Gastrocnemius medialis (tissue), 4 donors: ENCODE results near the gene ZIC2.

Experiments
- POLR2A ChIP-seq, 2 donors: fragments of 450-650 bp; IDR thresholded peaks; one replicate each; pipeline ENCODE4 v1.6.1; 2017; ENCODE audit warnings: antibody characterized with exemption in 2 of 2, mild to moderate bottlenecking in 2 of 2, moderate library complexity in 2 of 2
- TF ChIP-seq, protein P1 (sequence below), 5 experiments: fragments of 450-650 bp in 3 of 5; fragments of 200-600 bp in 2 of 5; sonication (generic) in 2 of 5; IDR thresholded peaks in 4 of 5; conservative IDR thresholded peaks in 1 of 5; 1 replicate in 4 of 5; 2 replicates in 1 of 5; pipeline ENCODE4 v1.5.1; 2016 to 2019; ENCODE audit warnings: antibody characterized with exemption in 5 of 5, mild to moderate bottlenecking in 3 of 5, moderate library complexity in 3 of 5

DNA sequence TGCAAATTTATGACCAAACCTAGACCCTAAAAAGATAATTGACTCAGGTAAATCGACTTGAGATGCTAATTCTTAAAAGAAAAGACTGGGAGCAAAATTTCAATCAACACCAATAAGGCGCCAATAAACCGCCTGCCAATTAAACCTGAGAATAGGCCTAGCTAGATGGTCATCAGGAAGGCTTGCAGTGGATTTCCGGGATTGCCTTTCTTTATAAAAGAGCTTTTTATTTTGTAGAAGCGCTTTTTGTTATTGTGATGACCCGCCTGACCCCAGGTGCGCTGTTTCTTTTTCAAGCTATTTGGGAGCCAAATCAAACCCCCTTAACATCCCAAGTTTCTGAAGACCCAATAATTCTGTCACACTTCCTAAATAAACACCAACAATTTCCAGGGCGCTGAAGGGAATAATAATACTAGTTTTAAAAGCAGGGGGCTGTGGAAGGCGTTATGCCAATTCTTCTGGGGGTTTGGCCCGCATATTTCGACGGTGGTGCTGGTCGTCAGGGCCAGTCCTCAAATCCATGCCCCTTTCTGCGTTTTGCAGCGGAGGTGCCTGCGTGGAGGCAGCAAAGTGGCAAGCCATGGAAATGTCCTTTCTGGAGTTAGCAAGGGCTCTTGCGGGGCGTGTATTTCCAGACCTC lies 7.2 kb upstream of the ZIC2 start:
- TF ChIP-seq, protein P1, sequence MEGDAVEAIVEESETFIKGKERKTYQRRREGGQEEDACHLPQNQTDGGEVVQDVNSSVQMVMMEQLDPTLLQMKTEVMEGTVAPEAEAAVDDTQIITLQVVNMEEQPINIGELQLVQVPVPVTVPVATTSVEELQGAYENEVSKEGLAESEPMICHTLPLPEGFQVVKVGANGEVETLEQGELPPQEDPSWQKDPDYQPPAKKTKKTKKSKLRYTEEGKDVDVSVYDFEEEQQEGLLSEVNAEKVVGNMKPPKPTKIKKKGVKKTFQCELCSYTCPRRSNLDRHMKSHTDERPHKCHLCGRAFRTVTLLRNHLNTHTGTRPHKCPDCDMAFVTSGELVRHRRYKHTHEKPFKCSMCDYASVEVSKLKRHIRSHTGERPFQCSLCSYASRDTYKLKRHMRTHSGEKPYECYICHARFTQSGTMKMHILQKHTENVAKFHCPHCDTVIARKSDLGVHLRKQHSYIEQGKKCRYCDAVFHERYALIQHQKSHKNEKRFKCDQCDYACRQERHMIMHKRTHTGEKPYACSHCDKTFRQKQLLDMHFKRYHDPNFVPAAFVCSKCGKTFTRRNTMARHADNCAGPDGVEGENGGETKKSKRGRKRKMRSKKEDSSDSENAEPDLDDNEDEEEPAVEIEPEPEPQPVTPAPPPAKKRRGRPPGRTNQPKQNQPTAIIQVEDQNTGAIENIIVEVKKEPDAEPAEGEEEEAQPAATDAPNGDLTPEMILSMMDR (IDR thresholded peaks at IDR 0.05 in 4 of 5, conservative IDR thresholded peaks at IDR 0.05 in 1 of 5): no peak
- no peak for TF ChIP-seq POLR2A (IDR thresholded peaks at IDR 0.05)
